ENCODE data around the gene C1QA. TPM values are rescaled to one million over a fixed set of nuclear protein-coding genes. Genes with fewer than 3 reads are reported as not detected.

C1QA gene
- total and polyA plus RNA-seq, 8 donors = 2.9 to 127 (median 74.1) TPM

DNA sequence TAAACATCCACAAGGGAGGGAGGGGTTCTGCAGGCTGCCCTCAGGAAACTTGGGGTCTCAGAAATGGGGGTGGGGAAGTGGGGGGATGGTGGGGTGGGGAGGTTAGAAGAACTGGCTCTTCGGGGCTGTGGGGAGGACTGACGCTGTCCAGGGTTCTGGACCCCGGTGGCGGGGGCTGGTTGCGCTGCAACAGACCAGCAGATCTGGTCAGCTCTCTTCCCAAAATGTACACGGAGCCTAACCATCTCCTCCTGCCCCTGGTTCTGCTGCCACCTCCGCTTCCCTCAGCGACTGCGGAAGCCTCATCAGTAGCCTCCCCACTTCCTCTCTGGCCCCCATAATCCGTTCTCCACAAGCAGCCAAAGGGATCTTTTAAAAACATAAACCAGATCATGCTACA is 29.3 kb upstream of the C1QA start:
- DNase-seq = no peak
- peaks cover 0 to 93% (median 38%) of the 10 kb centered on the region in 3 donors for H3K27me3 ChIP-seq
- no peaks in the 10 kb centered on the region for H3K36me3 ChIP-seq
- intact Hi-C loops (cut with DNase I; ENCODE audit: low total_unique reads) = no loop called here
- TF ChIP-seq POLR2A (IDR thresholded peaks at IDR 0.05) = no peak
- TF ChIP-seq EP300 (IDR thresholded peaks at IDR 0.05) = no peak
- no peak for TF ChIP-seq CTCF (IDR thresholded peaks at IDR 0.05)
- TF ChIP-seq POLR2AphosphoS5 (IDR thresholded peaks at IDR 0.05) = no peak
- H3K4me3 ChIP-seq = no peak overlapping the region
- H3K27ac ChIP-seq = no peak overlapping the region
- WGBS, 5 donors = 12 to 15% (median 14%) methylated on average over 10 of the region's 10 CpGs
- H3K9me3 ChIP-seq = peaks cover 0 to 3% (median 0%) of the 10 kb centered on the region in 4 donors
- H3K4me1 ChIP-seq = no peaks in the 10 kb centered on the region

DNA sequence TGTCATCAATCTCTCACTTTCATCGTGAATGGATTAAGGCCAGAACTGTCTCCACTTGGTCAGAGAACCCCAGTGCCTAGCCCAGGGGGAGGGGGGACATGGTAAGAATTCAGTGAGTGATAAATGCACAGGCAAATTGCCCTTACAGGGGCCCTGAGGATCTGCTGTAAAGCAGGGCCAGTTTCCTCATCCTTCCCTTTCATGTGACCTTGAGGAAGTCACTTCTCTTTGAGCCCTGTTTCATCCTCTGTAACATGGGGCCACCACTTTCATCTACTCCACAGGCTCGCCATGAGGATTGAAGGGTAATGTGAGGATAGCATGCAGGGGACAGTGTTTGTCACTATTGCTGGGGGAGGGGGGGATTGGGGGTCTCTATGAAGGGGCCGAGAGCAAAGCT is 28.1 kb upstream of the C1QA start:
- 48 to 62% (median 61%) methylated on average over 3 of the region's 3 CpGs for WGBS, 5 donors
- Histone ChIP-seq H3K9me3 (peaks cover 0 to 3% (median 0%) of the 10 kb centered on the region in 4 donors), H3K27me3 (peaks cover 0 to 93% (median 29%) of the 10 kb centered on the region in 3 donors), H3K36me3 (no peaks in the 10 kb centered on the region), H3K4me3 (no peak overlapping the region), H3K27ac (no peak overlapping the region), H3K4me1 (no peaks in the 10 kb centered on the region)
- TF ChIP-seq EP300 (IDR thresholded peaks at IDR 0.05) (no peak), POLR2AphosphoS5 (IDR thresholded peaks at IDR 0.05) (no peak), POLR2A (IDR thresholded peaks at IDR 0.05) (no peak), CTCF (IDR thresholded peaks at IDR 0.05) (no peak)
- DNase-seq = no peak
- intact Hi-C loops (cut with DNase I; ENCODE audit: low total_unique reads) = no loop called here

DNA sequence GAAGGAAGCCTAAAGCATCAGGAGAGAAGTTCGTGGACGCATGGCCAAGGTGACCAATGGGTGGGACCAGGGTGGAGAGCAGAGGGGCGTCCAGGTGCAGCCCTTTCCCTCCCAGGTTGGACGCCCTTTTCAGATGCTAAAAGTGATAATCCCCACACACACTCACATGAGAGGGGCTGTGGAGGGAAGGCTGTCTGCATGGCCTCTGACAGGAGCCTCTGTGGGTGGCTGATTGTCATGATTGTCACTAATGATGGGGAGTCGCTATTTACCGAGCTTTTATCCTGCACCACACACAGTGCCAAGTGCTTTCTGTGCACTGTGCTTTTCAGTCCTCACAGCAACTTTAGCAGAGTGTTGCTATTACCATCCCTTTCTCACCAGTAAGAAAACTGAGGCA is 27.1 kb upstream of the C1QA start:
- H3K9me3 ChIP-seq = peaks cover 0 to 3% (median 0%) of the 10 kb centered on the region in 4 donors
- intact Hi-C loops (cut with DNase I; ENCODE audit: low total_unique reads) = no loop called here
- DNase-seq = no peak
- WGBS, 5 donors = 20 to 28% (median 21%) methylated on average over 5 to 6 of the region's 6 CpGs
- no peaks in the 10 kb centered on the region for H3K4me1 ChIP-seq
- TF ChIP-seq CTCF (IDR thresholded peaks at IDR 0.05) (no peak), POLR2AphosphoS5 (IDR thresholded peaks at IDR 0.05) (no peak), POLR2A (IDR thresholded peaks at IDR 0.05) (no peak), EP300 (IDR thresholded peaks at IDR 0.05) (no peak)
- peaks cover 0 to 93% (median 21%) of the 10 kb centered on the region in 3 donors for H3K27me3 ChIP-seq
- no peak overlapping the region for H3K4me3 ChIP-seq
- H3K27ac ChIP-seq = no peak overlapping the region
- no peaks in the 10 kb centered on the region for H3K36me3 ChIP-seq

DNA sequence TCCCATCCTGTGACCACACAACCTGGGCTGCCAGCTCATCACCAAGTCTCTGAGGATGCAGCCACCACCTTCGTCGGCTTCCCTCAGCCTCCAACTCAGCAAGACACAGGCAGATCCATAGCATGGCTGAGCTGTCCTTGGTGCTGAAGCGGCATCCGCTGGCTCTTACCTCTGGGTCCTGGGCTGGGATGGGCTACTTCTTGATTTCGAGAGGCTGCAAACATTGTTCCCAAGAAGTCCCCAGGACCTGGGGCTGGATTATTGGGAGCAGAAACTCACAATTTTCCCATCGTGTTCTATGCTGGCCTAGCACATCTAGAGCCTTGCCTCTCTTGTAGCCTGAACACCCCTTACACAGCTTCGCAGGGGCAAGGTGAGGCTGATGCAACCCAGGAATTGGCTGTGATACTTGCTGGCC is 24.9 kb upstream of the C1QA start:
- intact Hi-C loops (cut with DNase I; ENCODE audit: low total_unique reads) = no loop called here

More for the DNA sequence above, 24.9 kb upstream of the C1QA start:
- Histone ChIP-seq H3K4me1 (no peaks in the 10 kb centered on the region), H3K27ac (no peak overlapping the region), H3K4me3 (no peak overlapping the region), H3K9me3 (no peaks in the 10 kb centered on the region), H3K36me3 (no peaks in the 10 kb centered on the region), H3K27me3 (peaks cover 4 to 99% (median 23%) of the 10 kb centered on the region in 3 donors)
- 20 to 33% (median 23%) methylated on average over 6 to 7 of the region's 7 CpGs for WGBS, 5 donors
- DNase-seq = peak in 1 of 2 donors; percentile 90
- TF ChIP-seq POLR2A (IDR thresholded peaks at IDR 0.05) = no peak
- TF ChIP-seq CTCF (IDR thresholded peaks at IDR 0.05) = no peak
- TF ChIP-seq POLR2AphosphoS5 (IDR thresholded peaks at IDR 0.05) = no peak
- no peak for TF ChIP-seq EP300 (IDR thresholded peaks at IDR 0.05)
